Stimulated activated CD8-positive, alpha-beta memory T cell treated with anti-CD3 and anti-CD28 coated beads, Interleukin-12 subunit alpha, Interleukin-12 subunit beta, amount 100 ng/mL, for 24 hours (primary cell): ENCODE data around the gene SPSB1.

ENCODE experiments used
- DNase-seq: peaks from one replicate; pipeline ENCODE4 v3.0.0-alpha.2; 2020; ENCODE audit errors: extremely low read depth

Gene SPSB1

DNA sequence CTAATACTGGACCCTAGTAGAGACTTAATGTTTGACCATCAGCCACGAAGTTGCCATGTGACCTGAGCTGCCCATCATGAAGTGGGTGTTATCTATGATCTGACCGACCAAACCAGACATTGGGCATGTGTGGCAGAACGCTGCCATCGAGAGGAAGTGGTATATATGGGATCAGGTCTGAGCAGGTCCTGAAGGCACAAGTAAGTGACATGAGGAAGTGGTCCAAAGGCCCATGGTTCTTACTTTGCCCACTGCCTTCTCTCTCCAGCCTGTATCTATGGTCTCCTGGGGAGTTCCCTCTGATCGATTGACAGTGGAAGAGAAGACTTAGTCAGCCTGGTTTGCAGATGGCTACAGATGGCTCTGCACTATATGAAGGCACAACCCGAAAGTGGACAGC, 7.9 kb downstream of the SPSB1 start:
- DNase-seq, result no peak

DNA sequence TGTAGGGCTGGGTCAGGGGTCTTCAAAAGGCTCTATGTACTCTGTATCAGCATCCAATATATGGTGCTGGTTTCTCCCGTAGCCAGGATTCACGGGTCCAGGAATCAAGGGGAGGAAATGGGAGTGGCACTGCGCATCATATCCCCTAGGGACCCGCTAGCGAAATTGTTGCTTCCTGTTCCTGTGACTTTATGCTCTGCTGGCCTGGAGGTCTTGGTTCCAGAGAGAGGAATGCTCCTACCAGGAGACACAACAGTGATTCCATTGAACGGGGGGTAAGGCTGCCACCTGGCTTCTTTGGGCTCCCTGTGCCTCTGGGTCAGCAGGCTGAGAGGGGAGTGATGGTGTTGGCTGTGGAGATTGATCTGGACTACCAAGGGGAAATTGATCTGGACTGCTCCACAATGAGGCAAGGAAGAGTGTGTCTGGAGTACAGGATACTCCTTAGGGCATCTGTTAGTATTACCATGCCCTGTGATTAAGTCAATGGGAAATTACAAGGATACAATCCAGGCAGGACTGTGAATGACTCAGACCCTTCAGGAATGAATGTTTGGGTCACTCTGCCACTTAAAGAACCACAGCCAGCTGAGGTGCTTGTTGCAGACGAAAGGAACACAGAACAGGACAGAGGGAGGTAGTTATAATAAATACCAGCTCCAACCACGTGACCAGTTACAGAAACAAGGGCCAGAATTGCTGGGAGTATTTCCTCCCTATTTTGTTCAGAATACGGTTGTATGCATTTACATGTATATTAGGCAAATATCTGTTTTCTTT, 10.2 kb downstream of the SPSB1 start:
- no peak for DNase-seq

DNA sequence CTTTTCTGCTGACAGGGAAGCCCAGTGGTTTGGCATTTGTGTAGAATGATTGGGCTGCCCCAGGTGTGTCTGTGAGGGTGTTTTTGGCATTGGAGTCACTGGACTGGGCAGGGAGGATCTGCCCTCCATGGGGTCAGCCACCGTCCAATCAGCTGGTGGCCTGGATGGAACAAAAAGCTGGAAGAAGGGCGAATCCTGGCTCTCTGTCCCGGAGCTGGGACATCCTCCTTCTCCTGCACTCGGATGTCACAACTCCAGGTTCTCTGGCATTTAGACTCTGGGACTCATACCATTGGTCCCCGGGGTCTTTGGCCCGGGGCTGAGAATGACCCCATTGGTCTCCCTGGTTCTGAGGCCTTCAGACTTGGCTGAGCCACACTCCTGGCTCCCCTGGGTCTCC, 11.2 kb downstream of the SPSB1 start:
- no peak for DNase-seq

DNA sequence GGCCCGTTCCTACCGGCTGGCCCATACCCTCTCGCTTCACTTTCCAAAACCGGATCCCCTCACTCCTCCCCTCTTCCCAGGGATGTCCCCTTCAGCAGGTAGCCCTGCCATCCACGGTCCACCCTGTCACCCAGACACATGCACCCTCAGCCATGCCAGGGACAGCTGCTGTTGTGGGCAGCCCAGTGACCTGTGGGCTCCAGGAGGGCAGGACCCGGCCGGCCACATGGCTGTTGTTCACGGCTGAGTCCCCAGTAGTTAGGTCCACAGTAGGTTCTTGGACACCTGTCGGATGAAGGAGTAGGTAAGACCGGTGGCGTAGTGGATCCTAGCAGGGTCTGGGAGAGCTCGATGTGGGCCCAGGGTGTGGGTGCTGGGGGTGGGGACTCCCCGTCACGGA, 12.5 kb downstream of the SPSB1 start:
- DNase-seq, result no peak

DNA sequence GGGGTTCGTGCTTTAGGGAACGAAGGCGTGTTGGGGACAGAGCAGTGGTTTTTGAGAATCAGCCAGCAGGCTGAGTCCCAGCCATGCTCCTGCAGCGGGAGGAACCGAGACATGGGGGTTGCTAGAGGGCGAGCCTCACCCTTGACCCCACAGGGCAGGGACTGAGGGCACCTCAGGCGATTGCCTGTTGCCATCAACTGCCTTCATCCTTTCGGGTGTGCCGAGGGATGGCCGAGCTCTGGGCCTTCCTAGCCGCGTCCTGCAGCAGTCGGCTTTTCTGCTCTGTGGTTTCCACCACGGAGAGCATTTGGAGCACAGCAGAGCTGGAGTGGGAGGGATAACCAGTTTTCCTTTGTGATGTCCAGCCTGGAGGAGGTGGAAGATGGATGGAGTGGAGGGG, 13.3 kb downstream of the SPSB1 start:
- DNase-seq, result no peak

DNA sequence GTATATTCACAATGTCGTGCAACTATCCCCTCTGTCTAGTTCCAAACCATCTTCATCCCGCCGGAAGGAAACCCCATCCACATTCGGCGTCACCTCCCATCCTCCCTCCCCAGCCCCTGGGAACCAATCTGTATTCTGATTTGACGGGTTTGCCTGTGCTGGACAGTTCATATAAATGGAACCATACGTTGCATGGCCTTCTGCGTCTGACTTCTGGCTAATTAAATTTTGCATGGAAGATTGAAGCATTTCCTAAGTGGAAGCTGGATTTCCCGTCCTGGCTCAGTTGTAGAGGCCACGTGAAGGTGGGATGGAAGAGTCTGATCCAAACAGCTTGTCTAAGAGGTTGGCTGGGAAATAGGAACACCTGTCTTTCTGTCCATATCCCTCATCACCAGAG, 14.6 kb downstream of the SPSB1 start:
- DNase-seq, result no peak

DNA sequence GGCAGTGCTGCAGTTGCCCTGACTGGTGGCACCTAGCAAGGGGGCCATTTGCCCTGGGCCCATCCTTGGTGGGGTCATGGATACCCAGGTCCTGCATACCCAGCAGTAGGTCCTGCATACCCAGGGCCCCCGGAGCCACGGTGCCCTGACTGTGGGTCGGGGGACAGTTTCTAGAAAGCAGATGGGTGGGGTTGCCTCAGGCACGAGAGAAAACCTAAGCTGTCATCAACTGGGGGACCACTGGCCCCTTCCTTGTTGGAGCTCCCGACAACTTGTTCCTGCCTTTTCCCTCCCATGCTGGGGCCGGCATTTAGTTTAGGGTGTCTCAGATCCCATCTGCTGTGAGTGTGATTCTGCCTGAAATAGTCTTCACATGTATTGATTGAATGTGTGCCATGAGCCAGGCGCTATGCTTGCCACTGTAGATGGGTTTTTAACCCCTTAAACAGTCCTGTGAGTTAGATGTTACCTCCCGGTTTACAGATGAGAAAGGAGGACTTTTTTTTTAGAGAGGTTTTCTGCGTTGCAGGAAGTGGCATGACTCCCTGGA, 15.6 kb downstream of the SPSB1 start:
- no peak for DNase-seq

DNA sequence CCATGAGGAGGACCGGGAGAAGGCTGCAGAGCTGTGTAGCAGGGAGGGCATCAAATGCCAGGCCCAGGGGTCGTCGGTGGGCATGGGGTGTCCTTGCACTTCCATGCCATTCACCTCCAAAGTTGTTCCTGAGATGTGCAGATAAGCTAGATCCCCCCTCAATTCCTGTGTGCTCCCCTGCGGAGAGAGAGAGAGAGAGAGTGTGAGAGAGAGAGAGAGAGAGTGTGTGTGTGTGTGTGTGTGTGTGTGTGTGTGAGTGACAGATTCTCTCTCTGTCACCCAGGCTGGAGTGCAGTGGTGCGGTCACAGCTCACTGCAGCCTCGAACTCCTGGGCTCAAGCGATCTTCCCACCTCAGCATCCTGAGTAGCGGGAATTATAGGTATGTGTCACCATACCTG, 16.4 kb downstream of the SPSB1 start:
- DNase-seq, result no peak

DNA sequence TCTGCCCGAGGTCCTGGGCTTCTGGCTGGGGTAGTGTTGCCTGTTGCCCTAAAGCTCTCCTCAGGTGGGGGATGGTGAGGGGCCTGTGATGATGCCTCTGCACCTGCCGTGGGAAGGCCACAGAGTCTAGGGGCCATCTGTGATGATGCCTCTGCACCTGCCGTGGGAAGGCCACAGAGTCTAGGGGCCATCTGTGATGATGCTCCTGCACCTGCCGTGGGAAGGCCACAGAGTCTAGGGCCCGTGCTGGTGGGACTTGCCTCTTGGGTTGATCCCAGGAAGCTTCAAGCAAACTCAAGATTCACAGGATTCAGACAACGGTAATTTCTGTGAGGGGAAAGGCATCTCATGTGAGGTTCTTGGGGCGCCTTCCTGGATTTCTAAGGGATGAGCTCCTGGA, 17.3 kb downstream of the SPSB1 start:
- no peak for DNase-seq

DNA sequence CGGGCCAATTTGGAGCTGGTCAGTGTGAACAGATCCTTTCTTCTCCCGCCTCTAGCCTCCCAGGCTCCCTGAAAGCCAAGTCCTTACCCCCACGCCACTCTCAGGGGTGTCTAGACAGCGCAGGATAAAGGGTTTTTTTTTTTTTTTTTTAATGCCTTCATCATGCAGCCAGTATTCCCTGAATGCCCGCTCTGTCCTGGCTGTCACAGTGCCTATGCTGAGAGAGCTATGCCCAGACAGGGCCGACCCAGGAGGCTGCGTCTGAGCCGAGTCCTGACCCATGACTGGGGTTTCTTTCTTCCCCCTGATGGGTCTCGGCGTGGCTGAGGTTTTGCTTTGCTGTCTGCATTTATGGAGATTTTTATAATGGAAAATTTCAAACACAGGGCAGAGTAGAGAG, 18.3 kb downstream of the SPSB1 start:
- no peak for DNase-seq

DNA sequence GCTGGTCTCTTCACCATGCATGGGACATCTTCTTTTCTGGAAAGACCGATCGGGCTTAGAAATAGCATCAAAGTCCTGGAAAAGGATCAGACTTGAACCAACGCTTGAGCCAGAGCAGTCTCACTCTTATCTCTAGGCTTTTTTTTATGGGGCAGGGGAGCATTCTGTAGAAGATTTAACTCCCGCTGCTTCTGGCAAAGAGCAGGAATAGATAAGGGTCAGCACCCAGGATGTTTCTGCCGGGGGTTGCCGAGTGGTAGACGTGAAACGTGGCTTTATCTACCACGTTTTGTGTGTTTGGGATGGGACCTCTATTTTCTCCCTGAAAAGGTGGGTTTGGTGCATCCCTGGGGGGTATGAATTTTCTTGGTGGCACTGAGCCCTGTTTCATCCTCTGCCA, 18.8 kb downstream of the SPSB1 start:
- DNase-seq, result no peak

DNA sequence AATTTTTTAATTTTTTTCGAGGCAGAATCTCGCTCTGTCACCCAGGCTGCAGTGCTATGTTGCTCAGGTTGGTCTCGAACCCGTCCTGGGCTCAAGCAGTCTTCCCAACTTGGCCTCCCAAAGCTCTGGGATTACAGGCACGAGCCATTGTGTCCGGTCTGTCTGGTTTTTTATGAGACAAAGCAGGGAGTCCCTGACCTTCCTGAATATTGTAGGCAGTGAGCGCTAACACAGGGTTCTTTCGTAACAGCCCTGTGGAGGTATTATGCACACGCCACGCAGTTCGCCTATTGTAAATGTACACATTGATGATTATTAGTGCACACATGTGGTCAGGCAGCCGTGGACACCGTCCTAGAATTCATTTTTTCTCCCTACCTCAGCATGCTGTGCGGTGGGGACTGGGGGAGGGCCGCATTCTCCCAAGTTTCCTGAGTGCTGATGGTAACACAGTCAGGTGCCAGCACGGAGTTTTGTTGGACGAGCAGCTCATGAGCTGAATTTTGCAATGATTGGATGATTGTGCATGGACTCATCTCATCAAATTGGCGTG, 19.6 kb downstream of the SPSB1 start:
- no peak for DNase-seq

DNA sequence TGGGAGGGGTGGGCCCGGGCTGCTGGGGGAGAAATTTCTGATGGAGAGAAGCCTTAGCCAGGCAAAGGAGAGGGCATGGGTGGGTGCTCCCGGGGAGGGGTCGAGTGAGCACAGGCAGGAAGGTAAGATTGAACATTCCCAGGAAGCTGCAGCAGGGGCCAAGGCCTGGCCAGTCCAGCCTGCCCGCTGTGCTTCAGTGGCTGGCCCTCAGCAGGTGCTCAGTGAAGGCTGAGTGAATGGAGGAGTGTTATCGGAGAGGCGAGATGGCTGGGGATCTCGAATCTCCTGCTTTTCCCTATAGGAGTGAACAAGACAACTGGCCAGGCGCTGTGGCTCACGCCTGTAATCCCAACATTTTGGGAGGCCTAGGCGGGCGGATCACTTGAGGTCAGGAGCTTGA, 20.9 kb downstream of the SPSB1 start:
- no peak for DNase-seq

DNA sequence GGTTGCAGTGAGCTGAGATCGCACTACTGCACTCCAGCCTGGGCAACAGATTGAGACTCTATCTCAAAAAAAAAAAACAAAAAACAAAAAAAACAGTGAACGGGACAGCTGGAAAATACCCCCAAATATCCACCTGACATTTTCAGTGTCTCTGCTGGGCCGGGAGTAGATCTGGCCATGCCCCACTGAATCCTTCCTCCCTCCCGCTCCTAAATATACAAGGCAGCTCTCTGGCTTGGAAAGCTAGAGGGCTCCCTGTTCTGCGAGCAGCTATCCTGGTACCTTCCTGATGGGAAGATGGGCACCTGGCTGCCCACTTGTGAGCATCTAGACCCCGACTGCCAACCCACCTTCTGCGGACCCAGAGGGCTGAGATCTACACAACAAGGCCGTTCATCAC, 21.4 kb downstream of the SPSB1 start:
- no peak for DNase-seq

DNA sequence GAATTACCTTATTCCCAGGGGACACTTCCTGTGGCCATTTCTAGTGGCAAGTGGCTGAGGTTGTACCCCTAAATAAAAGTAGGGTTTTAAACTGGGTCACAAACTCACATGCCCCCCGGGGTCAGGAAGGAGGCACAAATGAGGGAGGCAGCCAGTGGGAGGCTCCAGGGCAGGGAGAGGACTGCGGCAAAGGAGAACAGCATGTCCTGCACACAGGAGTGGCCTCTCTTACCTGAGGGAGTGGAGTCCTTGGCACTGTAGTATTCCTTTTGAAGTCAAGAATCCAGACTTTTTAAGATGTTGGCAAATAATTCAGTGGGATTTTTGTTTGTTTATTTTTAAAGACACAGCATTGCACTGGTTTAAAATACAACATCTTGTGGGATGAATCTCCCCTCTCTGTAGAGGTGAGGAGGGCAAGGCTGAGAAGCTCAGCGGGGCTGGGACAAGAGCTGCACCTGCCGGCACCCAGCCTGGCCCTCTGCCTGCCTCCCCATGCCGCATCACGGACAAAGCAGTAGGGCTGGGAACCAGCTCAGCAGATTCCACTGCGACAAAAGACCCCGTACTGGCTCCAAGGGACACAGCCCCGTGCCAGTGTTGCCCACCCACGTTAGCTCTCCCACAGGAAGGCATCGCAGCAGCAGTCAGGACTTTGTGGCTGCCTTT, 22.2 kb downstream of the SPSB1 start:
- DNase-seq, result no peak

DNA sequence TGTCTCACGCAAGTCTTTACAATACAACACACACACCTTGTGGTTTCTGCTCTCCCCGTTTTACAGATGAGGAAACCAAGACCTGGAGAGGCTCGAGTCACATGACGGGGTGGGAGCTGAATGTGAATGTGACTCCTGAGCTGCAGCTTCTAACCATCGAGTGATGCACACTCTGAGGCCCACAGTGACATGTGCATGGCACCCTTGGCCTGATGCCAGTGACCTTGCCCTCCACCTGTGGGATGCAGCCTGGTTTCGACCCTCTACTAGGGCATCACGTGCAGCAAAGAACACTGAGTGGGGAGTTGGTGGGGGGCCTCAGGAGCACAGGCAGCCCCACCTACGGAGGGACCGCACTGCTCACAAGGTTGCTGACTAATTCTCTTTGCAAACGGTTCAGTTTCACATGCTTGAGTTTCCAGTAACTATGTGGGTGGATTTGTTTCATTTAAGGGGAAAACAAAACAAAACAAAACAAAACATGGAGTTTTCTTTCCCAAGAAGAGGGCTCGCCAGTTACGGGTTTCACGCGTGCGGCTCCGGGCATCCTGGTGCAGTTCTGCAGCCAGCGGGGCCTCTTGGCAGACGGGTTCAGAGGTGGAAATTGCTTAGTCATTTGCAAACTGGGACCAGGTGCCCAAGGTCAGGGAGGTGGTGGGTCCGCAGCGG, 22.9 kb downstream of the SPSB1 start:
- peak; percentile 31 for DNase-seq

DNA sequence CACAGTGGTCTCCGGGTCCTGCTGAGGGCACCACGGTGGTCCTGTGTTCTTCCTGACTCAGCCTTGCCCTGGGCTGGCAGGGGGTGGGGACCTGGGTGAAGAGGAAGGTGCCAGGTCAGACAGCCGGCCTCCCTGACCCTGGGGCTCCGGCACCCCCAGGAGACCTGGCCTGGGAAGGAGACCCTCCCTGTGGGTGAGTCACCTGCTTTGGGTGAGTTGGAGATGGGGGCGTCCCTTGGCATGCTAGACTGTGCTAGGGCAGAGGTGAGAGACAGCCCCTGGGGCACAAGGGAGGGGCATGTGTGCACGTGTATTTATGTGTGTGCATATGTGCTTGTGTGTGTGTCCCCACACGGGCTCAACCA, 23.4 kb downstream of the SPSB1 start:
- DNase-seq, result no peak

DNA sequence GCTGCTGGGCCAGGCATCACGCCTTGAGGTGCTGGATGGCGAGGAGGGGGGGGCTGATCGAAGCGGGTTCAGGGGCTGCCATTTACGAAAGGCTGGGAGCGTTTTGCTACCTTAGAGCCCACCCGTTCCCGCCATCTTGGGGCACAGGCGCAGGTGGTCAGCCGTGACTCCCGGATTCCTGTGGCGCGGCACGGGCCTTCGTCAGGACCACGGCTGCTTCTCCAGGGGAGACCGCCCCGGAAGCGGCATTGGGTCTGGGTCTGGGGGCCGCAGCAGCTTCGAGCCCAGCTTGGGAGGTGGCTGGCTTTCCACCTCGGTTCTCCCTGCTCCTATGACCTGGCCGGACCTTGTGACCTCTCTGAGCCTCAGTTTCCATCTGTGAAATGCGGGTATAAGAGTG, 23.8 kb downstream of the SPSB1 start:
- no peak for DNase-seq

DNA sequence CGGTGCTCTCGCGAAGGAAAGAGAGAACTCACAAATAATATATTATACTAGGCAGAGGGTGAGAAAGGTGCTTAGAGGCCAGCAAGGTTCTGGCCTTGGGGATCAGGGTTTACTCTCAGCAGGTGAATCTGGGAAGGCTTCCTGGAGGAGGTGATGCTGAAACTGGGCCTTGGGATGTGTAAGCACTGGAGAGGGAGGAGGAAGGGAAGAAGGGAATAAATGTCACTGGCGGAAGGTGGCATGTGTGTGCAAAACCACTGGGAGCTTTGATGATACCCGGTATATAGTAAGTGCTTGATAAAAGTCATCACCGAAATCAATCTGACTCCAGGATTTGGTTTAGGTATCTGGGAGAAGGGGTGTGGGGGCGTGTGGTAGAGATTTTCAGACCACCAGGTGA, 24.4 kb downstream of the SPSB1 start:
- no peak for DNase-seq

DNA sequence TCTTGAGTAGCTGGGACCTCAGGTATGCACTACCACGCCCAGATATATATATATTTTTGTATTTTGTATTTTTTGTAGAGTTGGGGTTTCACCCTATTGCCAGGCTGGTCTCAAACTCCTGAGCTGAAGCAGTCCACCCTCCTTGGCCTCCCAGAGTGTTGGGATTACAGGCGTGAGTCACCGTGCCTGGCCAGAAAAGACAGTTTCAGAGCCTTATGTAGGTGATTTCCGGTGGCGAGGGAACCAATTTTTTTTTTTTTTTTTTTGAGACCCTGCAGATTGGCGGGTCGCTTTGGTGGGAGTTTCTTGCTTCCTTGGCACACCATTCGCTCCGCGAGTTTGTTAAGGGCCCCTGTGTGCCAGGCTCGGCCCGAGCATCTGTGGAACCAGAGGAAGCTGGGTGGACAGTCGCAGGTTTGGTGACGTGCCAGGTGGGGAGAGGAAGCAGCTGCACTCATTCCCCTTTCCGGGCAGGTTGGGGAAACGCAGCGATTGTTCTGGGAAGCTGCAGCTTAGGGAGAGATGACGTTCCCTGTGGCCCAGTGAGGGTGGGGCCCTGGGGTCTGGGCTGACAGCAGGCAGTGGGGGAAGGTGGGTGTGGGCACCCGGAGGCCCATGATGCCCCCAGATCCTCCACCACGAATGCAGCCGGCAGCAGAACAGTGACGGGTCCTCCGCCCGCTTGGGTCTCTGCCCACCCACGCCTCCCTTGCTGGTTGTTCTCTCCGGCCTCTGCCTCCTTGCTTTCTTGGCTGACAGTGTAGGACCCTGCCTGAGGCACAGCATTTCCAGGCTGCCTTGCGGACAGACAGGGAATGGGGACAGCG, 25.1 kb downstream of the SPSB1 start:
- no peak for DNase-seq

DNA sequence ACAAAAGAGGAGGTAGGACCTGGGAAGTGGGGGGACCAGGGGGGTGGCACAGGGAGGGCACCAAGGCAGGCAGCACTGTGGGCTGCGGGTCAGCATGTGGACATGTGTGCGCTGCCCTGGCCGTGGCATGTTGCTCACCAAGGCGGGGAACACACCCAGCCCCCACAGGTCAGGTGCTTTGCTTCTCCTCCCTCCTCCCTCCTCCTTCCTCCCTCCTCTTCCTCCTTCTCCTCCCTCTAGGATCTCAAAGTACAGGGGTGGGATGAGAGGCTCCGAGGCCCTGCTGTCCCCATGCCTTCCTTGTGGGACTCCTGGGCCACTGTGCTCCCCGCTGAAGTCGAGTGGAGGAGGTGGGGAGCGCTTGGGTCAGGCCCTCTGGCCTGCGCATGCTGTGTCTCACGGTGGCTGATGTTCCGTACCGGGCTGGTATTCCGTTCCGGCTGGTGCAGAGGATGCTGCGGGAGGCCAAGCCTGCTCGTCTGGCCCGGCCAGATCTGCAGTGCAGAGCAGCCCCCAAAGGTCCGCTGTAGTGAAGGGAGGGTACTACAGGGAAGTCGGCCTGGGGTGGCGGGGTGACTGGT, 26.6 kb downstream of the SPSB1 start:
- no peak for DNase-seq
